GM21390 (cell line): ENCODE data around the gene TPGS1.

Experiments
- ATAC-seq: cut with Tn5 transposase; IDR thresholded peaks from one replicate; pipeline ENCODE4 v1.9.1; 2021; ENCODE audit not compliant: unreplicated experiment

Gene TPGS1

GRCh38 chr19:567296-567900 lies 60.1 kb downstream of the TPGS1 start:
- ATAC-seq = no peak
